B cell (primary cell): ENCODE data around the gene FBLN2.

Source experiments
- CTCF ChIP-seq: fragments of 200-600 bp; IDR thresholded peaks from one replicate; pipeline ENCODE4 v1.8.0; 2022; ENCODE audit warnings: antibody characterized with exemption, mild to moderate bottlenecking
- EZH2 ChIP-seq: IDR thresholded peaks from 2 replicates; pipeline ENCODE4 v1.6.1; 2012; ENCODE audit warnings: borderline replicate concordance, low read depth, mild to moderate bottlenecking, moderate library complexity, low read length; ENCODE audit not compliant: insufficient read depth, poor library complexity, severe bottlenecking

GRCh38 chr3:13546667-13547171 is 2.2 kb upstream of the FBLN2 start:
- TF ChIP-seq CTCF (no peak), EZH2 (no peak)
